Lower lobe of right lung (tissue), 2 donors: ENCODE data around the gene RNASET2. TPM values are rescaled to one million over a fixed set of nuclear protein-coding genes. Genes with fewer than 3 reads are reported as not detected.
"Not testable (repeated sequence)": the region's sequence is repeated elsewhere in the genome, so short reads cannot be mapped to it uniquely, and the experiment has no call there.

Experiments used
- ATAC-seq, 2 donors: fragments of 200-7000 bp; cut with Tn5 transposase; one replicate each; pipeline ENCODE4 v1.9.1; 2020 to 2022; ENCODE audit warnings: mild to moderate bottlenecking in 2 of 2, moderate library complexity in 2 of 2
- DNase-seq: peaks from one replicate; pipeline ENCODE4 v3.0.0-alpha.2; 2020
- H3K27ac ChIP-seq: fragments of 200-600 bp; one replicate; pipeline ENCODE4 v1.8.0; 2022
- H3K27me3 ChIP-seq: fragments of 200-600 bp; one replicate; pipeline ENCODE4 v1.8.0; 2022; ENCODE audit warnings: low read depth
- H3K36me3 ChIP-seq: fragments of 200-600 bp; one replicate; pipeline ENCODE4 v1.8.0; 2022; ENCODE audit warnings: mild to moderate bottlenecking
- H3K4me1 ChIP-seq: fragments of 200-600 bp; one replicate; pipeline ENCODE4 v1.8.0; 2022
- H3K4me3 ChIP-seq: fragments of 200-600 bp; one replicate; pipeline ENCODE4 v1.8.0; 2022; ENCODE audit warnings: mild to moderate bottlenecking
- H3K9me3 ChIP-seq: fragments of 200-600 bp; one replicate; pipeline ENCODE4 v1.8.0; 2022
- intact Hi-C: fragments of 100-400 bp; cut with DNase I; formaldehyde crosslinking; loops from one replicate; pipeline ENCODE4 v1.11.0; 2022
- microRNA-seq: library from miRNA; unstranded; fragments of <30 nt; microRNA quantifications from one replicate; pipeline ENCODE4 v1.2.0, GENCODE V29; 2020; ENCODE audit warnings: borderline number of aligned reads
- total RNA-seq: library from RNA; stranded (reverse); fragmentation: NEBNext Ultra II Directional; extraction: Animal tissue kit (Norgen Biotek cat#: 25700); gene quantifications from one replicate; pipeline ENCODE4 v1.2.1, GENCODE V29; 2021
- TF ChIP-seq, protein P1 (sequence below): fragments of 200-600 bp; IDR thresholded peaks from one replicate; pipeline ENCODE4 v1.8.0; 2022; ENCODE audit warnings: antibody characterized with exemption, mild to moderate bottlenecking
- donor health status: DM: no; HTN: yes; CAD: no; lungs with severe emphysema.

RNASET2 gene
- total RNA-seq, 1 donor from 2014 or later = 103 TPM

DNA sequence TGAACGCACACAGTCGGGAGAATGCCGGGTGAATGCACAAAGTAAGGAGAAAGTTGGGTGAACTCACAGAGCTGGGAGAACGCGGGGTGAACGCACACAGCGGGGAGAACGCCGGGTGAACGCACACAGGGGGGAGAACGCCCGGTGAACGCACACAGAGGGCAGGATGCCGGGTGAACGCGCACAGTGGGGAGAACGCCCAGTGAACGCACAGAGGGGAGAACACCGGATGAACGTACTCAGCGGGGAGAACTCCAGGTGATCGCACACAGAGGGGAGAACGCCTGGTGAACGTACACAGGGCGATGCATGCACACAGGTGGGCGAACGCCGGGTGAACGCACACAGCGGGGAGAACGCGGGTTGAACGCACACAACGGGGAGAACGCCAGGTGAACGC is 57.4 kb downstream of the RNASET2 start:
- H3K4me1 ChIP-seq = no peaks in the 10 kb centered on the region
- H3K4me3 ChIP-seq = no peak overlapping the region
- ATAC-seq = peak in 1 of 2 donors; percentile 15
- no peaks in the 10 kb centered on the region for H3K9me3 ChIP-seq
- no peak for DNase-seq
- no peaks in the 10 kb centered on the region for H3K36me3 ChIP-seq
- intact Hi-C loops = no loop called here
- TF ChIP-seq, protein P1, sequence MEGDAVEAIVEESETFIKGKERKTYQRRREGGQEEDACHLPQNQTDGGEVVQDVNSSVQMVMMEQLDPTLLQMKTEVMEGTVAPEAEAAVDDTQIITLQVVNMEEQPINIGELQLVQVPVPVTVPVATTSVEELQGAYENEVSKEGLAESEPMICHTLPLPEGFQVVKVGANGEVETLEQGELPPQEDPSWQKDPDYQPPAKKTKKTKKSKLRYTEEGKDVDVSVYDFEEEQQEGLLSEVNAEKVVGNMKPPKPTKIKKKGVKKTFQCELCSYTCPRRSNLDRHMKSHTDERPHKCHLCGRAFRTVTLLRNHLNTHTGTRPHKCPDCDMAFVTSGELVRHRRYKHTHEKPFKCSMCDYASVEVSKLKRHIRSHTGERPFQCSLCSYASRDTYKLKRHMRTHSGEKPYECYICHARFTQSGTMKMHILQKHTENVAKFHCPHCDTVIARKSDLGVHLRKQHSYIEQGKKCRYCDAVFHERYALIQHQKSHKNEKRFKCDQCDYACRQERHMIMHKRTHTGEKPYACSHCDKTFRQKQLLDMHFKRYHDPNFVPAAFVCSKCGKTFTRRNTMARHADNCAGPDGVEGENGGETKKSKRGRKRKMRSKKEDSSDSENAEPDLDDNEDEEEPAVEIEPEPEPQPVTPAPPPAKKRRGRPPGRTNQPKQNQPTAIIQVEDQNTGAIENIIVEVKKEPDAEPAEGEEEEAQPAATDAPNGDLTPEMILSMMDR = no peak
- no peak overlapping the region for H3K27ac ChIP-seq
- H3K27me3 ChIP-seq = no peaks in the 10 kb centered on the region

DNA sequence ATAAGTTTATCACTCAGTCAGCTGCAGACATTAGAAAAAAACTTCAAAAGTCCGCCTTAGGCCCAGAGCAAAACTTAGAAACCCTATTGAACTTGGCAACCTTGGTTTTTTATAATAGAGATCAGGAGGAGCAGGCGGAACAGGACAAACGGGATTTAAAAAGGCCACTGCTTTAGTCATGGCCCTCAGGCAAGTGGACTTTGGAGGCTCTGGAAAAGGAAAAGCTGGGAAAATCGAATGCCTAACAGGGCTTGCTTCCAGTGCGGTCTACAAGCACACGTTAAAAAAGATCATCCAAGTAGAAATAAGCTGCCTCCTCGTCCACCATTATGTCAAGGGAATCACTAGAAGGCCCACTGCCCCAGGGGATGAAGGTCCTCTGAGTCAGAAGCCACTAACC is 61.7 kb downstream of the RNASET2 start:
- H3K27ac ChIP-seq, H3K9me3 ChIP-seq, H3K36me3 ChIP-seq, intact Hi-C loops, H3K27me3 ChIP-seq, H3K4me1 ChIP-seq, H3K4me3 ChIP-seq, ATAC-seq, DNase-seq: not testable (repeated sequence)

DNA sequence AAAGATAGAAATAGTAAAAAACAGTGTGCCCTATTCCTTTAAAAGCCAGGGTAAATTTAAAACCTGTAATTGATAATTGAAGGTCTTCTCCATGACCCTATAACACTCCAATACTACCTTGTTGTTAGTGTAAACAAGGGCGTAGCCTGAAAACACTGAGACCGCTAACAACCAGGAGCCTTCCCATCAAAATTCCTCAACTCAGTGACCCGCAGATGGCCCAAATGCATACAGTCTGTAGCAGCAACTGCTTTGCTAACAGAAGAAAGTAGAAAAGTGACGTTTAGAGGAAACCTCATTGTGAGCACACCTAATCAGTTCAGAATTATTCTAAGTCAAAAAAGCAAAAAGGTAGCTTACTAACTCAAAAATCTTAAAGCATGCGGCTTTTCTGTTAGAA is 63.9 kb downstream of the RNASET2 start:
- H3K4me1 ChIP-seq, H3K9me3 ChIP-seq, H3K27me3 ChIP-seq, DNase-seq, H3K27ac ChIP-seq, H3K36me3 ChIP-seq, intact Hi-C loops, ATAC-seq, H3K4me3 ChIP-seq: not testable (repeated sequence)

DNA sequence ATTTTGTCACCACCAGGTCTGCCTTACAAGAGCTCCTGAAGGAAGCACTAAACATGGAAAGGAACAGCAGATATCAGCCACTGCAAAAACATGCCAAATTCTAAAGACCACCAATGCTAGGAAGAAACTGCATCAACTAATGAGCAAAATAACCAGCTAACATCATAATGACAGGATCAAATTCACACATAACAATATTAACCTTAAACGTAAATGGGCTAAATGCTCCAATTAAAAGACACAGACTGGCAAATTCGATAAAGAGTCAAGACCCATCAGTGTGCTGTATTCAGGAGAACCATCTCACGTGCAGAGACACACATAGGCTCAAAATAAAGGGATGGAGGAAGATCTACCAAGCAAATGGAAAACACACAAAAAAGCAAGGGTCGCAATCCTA is 69.6 kb downstream of the RNASET2 start:
- H3K27me3 ChIP-seq, H3K36me3 ChIP-seq, H3K4me3 ChIP-seq, H3K4me1 ChIP-seq, DNase-seq, intact Hi-C loops, H3K27ac ChIP-seq, ATAC-seq, H3K9me3 ChIP-seq: not testable (repeated sequence)

DNA sequence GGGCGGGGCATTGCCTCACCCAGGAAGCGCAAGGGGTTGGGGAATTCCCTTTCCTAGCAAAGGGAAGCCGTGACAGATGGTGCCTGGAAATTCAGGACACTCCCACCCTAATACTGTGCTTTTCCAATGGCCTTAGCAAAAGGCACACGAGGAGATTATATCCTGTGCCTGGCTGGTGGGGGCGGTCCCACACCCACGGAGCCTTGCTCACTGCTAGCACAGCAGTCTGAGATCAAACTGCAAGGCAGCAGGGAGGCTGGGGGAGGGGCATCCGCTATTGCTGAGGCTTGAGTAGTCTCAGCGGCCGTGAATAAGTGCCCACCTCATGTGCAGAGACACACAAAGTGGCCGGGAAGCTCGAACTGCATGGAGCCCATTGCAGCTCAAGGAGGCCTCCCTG is 71.4 kb downstream of the RNASET2 start:
- H3K27me3 ChIP-seq, H3K36me3 ChIP-seq, H3K4me1 ChIP-seq, intact Hi-C loops, H3K9me3 ChIP-seq, H3K4me3 ChIP-seq, H3K27ac ChIP-seq, DNase-seq, ATAC-seq: not testable (repeated sequence)

DNA sequence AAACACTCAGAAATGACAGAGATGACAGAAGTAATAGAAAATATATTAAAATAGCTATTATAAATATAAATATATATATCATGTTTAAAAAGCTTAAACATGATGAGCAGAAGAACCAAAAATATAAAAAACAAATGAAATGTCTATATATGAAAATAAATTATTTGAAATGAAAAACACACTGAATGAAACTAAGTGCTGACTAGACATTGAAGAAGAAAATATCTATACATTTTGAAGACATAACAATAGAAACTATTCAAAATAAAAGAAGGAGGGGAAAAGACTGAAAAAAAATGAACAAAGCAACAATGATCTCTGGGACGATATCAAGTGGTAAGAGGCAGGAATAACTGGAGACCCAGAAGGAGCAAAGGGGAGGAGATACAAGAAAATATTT is 76.8 kb downstream of the RNASET2 start:
- intact Hi-C loops = no loop called here
- no peak overlapping the region for H3K4me3 ChIP-seq
- no peak overlapping the region for H3K27ac ChIP-seq
- no peaks in the 10 kb centered on the region for H3K4me1 ChIP-seq
- DNase-seq = no peak
- H3K36me3 ChIP-seq = no peaks in the 10 kb centered on the region
- H3K9me3 ChIP-seq = no peaks in the 10 kb centered on the region
- no peaks in the 10 kb centered on the region for H3K27me3 ChIP-seq
- no peak for ATAC-seq
- TF ChIP-seq, protein P1 = no peak

Small RNA genes within 50 kb of the gene (microRNA-seq; reads per million reads assigned to microRNA genes)
- gene MIR3939 = not detected

Other genes with a start within 250 kb of the RNASET2 start
- 13.3 TPM for gene CEP43, start 42.8 kb upstream of the RNASET2 start, total RNA-seq
- gene CCR6, start 166.5 kb upstream of the RNASET2 start, total RNA-seq = 0.83 TPM
- not detected for gene GPR31, start 201.4 kb upstream of the RNASET2 start, total RNA-seq